Ramos (cell line): Measurements from ENCODE around the gene SCUBE2.

Experiments used
- in situ Hi-C: fragments of 300-500 bp; cut with MboI; formaldehyde crosslinking; loops from one replicate; pipeline ENCODE4 v1.14.3; 2022; ENCODE audit warnings: low sequenced_read_pairs; ENCODE audit not compliant: unreplicated experiment

The SCUBE2 gene

GRCh38 chr11:9049959-9050358 is 41.4 kb downstream of the SCUBE2 start:
- in situ Hi-C loops = no loop called here

DNA sequence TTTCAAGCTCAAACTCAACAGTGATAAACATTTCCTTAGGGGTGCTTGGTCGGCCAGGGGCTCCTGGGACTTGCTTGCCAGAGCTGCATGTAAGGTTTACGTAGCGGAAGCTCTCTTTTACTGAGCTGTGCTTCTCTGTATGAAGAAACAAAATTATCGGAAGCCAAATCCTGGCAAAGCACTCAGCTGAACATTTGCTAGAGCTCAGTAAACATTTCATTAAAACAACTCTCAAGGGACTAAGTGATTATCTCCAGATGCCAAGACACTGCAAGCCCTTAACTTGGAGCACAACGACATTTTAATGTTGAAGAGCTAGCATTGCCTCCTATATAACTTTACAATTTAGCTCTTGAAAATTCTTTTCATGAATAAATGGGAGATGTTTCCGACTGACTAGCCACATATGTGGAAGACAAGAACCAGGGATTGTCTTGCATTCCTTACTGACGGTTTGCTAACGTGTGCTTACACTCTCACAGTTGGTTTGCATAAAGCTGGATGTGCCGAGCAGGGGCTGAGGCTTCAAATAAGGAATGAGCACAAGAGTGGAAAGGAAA is 43.4 kb downstream of the SCUBE2 start:
- in situ Hi-C loops = no loop called here

GRCh38 chr11:9046481-9046880 is 44.9 kb downstream of the SCUBE2 start:
- in situ Hi-C loops = no loop called here

DNA sequence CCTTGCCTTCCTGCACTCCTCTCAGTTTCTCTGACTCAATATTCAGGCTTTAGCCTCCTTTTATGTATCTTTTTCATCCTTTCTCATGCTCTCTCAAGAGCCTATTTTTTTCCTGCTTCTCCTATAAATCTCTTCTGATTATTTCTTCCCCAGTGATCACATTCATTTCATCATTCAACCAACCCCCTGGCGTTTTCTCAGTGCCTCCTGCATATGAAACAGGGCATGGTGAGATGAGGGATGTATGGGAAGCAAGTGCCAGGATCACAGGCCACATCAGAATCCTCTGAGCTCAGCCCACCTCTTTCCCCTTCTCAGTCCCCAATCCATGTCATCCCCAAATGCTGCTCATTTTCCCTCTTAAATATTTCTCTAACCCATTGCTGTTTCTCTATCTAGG is 48.9 kb downstream of the SCUBE2 start:
- in situ Hi-C loops = no loop called here

GRCh38 chr11:9041747-9042146 is 49.7 kb downstream of the SCUBE2 start:
- in situ Hi-C loops = no loop called here

DNA sequence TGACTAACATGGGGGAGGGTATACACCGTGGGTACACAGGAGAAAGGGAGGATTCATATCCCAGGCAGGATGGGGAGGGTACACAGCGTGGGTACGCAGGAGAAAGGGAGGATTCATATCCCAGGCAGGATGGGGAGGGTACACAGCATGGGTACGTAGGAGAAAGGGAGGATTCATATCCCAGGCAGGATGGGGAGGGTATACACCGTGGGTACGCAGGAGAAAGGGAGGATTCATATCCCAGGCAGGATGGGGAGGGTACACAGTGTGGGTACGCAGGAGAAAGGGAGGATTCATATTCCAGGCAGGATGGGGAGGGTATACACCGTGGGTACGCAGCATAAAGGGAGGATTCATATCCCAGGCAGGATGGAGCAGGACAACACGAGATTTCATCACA is 51.0 kb downstream of the SCUBE2 start:
- in situ Hi-C loops = no loop called here

GRCh38 chr11:9039863-9040262 is 51.5 kb downstream of the SCUBE2 start:
- in situ Hi-C loops = no loop called here

DNA sequence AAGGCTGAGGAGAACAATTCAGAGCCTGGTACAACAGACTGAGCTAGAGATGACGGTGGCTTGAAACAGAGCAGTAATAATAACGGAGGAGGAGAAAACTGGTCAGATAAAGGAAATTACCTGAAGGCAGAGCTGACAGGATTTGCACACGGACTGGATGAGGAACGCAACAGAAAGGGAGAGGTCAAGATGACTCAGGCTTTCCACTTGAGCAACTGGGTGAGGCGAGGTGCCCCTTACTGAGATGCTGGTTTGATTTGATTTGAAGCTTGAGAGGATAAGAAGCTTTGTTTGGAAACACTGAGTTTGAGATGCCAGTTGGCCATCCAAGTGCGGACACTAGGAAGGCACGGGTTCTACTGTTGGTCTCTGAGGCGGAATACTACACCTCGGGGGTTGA is 52.2 kb downstream of the SCUBE2 start:
- in situ Hi-C loops = no loop called here

DNA sequence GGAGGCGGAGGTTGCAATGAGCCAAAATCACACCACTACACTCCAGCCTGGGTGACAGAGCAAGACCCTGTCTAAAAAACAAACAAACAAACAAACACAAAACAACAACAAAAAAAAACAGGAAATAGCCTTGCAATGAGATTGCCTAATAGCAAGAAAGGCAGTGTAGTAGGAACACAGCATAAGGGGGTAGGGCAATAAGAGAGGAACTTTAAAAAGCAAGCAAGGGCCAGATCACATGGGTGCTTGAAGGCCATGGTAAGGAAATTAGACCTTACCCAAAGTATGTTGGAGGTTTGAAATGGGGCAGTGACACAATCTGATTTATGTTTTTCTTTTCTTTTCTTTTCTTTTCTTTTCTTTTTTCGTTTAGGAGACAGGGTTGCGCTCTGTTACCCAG is 52.9 kb downstream of the SCUBE2 start:
- in situ Hi-C loops = no loop called here

GRCh38 chr11:9037963-9038362 is 53.4 kb downstream of the SCUBE2 start:
- in situ Hi-C loops = no loop called here

GRCh38 chr11:9037046-9037780 is 54.2 kb downstream of the SCUBE2 start:
- in situ Hi-C loops = no loop called here

DNA sequence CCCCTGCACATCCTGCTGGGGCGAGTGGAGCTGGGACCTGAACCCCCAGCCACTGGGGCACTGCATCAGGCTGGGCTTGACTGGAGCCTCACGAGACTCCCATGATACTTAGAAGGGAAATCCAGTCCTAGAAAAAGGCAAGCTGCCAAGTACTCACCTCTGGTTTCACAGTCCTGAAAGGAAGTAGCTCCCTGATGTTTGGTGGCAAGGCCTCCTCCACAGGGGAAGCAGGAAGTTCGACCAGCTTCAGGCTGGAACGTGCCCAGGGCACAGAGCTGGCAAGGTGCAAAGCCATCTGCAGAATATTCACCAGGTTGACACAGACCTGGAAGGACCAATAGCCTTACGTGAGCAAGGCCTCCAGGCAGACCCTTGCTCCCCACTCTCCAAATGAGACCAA is 60.8 kb downstream of the SCUBE2 start:
- in situ Hi-C loops = no loop called here

DNA sequence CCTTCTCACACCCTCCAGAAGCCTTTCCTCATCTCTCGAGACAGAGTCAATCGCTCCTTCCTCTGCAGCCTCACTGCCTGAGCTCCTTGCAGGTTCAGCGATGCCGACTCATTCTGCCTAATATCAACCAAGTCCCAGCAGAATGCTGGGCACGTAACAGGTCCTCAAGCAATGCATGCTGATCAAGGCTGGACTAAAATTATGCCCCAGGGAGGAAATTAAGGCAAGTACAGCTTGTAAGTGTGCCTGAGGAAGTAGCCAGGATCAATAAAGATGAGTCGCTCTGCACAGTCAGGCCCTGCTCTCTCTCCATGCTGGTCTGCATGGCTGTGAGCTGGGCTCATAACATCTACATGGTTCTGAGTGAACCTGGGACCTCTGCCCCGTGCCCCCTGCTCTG is 62.0 kb downstream of the SCUBE2 start:
- in situ Hi-C loops = no loop called here

- in situ Hi-C loops = no loop called here
Observed at GRCh38 chr11:9028581-9028980, 62.8 kb downstream of the SCUBE2 start.

DNA sequence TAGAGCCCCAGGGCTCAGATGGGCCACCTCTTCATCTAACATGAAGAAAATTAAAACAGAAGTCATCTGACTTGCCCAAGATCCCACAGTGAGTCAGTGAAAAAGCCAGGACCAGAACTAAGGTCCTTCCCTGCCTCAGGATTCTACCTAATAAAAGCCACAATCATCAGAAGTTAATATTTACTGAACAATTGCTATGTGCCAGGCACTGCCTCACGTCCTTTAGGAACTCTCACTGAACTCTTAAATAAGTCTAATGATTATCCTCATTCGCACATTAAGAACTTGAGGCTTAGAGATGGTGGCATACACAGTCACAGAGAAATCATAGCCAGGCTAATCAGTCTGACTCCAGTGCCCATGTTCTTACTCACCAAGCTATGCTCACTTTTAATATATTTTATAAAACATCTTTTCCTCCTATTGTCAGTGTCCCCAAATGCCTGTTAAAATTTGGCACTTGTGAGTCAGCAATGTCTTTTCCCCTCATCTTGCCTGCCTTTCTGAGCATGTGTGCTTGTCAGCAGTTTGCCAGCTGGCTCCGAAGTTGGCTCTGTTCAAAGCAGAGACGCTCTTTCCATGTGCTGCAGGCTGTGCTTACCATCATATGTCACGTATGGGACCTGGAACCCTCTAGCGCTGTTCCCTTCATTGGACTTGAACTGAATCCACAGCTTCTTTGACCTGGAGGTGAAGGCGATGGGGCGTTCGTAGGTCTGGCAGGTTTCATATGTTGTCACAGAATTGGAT is 66.1 kb downstream of the SCUBE2 start:
- in situ Hi-C loops = no loop called here

GRCh38 chr11:9022961-9023680 is 68.3 kb downstream of the SCUBE2 start:
- in situ Hi-C loops = no loop called here

- in situ Hi-C loops = no loop called here
Observed at GRCh38 chr11:9020916-9021315, 70.5 kb downstream of the SCUBE2 start.

- in situ Hi-C loops = no loop called here
Observed at GRCh38 chr11:9019861-9020260, 71.5 kb downstream of the SCUBE2 start.

DNA sequence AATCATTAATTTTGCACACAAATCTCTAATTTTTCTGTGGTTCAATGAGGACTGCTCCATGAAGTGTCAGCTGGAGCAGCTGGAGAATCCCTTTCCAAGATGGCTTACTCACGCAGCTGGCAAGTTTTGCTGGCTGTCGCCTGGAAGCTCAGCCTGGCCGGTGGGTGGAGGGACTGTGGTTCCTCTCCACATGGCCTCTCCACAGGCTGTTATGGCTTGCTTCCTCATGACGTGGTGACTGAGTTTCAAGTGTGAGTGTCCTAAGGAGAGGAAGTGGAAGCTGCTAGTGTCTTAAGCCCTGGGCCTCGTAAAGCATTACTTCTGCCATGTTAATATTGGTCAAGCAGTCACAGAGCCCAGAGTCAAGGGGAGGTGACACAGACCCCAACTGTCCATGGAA is 73.6 kb downstream of the SCUBE2 start:
- in situ Hi-C loops = no loop called here

GRCh38 chr11:9016916-9017642 is 74.3 kb downstream of the SCUBE2 start:
- in situ Hi-C loops = no loop called here
